Activated CD4-positive, alpha-beta memory T cell treated with anti-CD3 and anti-CD28 coated beads, Interleukin-2, amount 10 ng/mL, durations not matched to agents 7 days and 5 days (primary cell): ENCODE results near the gene ADAMTSL2. TPM values are rescaled to one million over a fixed set of nuclear protein-coding genes. Genes with fewer than 3 reads are reported as not detected.

ENCODE experiments used
- CTCF ChIA-PET: fragments of 350-600 bp; sonication (Branson Sonifier 250); formaldehyde crosslinking; loops from one replicate; lab custom pipeline; 2021; ENCODE audit warnings: antibody characterized with exemption, inconsistent platforms; lab: Charles Lee
- POLR2A ChIA-PET: fragments of 350-600 bp; sonication (Branson Sonifier 250); formaldehyde crosslinking; loops from one replicate; lab custom pipeline; 2021; ENCODE audit warnings: antibody characterized with exemption; lab: Charles Lee
- DNase-seq: peaks from one replicate; pipeline ENCODE4 v3.0.0-alpha.2; 2020
- H3K27ac Mint-ChIP-seq: one replicate; pipeline ENCODE4 v1.8.0; 2021; ENCODE audit warnings: mild to moderate bottlenecking, mixed read lengths
- H3K27me3 Mint-ChIP-seq: one replicate; pipeline ENCODE4 v1.8.0; 2021; ENCODE audit warnings: mixed read lengths
- H3K36me3 Mint-ChIP-seq: one replicate; pipeline ENCODE4 v1.8.0; 2021; ENCODE audit warnings: low read depth, mixed read lengths
- H3K4me1 Mint-ChIP-seq: one replicate; pipeline ENCODE4 v1.8.0; 2021; ENCODE audit warnings: mixed read lengths
- H3K4me3 Mint-ChIP-seq: one replicate; pipeline ENCODE4 v1.8.0; 2021; ENCODE audit warnings: mild to moderate bottlenecking, mixed read lengths
- H3K9me3 Mint-ChIP-seq: one replicate; pipeline ENCODE4 v1.8.0; 2021; ENCODE audit warnings: mixed read lengths
- total RNA-seq, 2 experiments: library from RNA; stranded (reverse); gene quantifications; one replicate each; pipeline ENCODE4 v1.2.3, GENCODE V29; 2021

Gene ADAMTSL2
- total RNA-seq, 2 experiments from 2014 or later: not detected

DNA sequence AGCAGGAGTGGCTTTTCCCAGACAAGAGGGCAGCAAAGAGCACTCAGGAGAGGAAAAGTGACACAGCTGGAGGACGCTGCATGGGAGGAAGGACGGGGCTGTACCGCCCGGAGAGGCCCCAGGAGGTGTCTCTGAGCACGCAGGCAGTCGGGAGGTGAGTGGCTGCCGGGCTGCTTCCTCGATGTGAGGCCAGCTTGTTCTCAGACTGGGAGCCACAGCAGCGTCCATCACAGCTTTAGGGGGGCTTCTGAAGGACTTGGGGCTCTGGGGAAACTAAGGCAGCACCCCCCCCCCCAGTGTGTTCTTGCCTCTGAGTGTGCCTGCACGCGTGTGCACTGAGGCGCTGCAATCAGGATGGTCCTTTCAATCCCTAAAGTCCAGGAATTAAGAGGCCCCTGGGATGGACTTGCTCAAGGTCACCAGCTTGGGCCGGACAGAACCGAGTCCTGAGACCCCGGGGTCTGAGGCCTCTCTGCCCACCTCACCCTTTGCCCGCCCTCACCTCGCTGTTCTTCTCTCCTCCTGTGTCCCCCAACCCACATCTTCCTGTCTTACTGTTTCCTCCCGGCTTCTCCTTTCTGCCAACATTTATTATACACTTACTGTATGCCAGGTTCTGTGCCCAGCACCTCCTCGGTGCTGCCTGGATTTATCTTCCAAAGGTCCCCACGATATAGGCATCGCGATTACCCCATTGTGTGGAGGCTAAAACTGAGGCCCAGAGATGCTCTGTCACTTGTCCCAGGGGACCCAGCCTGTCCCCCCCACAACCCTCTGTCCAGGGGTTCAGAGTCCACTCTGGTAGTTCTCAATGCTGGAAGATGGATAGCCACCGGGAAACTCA lies 41.7 kb downstream of the ADAMTSL2 start:
- peaks cover 21% of the 10 kb centered on the region for H3K27me3 Mint-ChIP-seq
- no peak for DNase-seq
- no peaks in the 10 kb centered on the region for H3K9me3 Mint-ChIP-seq
- POLR2A ChIA-PET: no interaction called here
- CTCF ChIA-PET: no interaction called here
- H3K4me3 Mint-ChIP-seq: no peak overlapping the region
- H3K27ac Mint-ChIP-seq: no peak overlapping the region
- no peaks in the 10 kb centered on the region for H3K36me3 Mint-ChIP-seq
- H3K4me1 Mint-ChIP-seq: no peaks in the 10 kb centered on the region

GRCh38 chr9:133576875-133577736 lies 42.6 kb downstream of the ADAMTSL2 start:
- no peak overlapping the region for H3K4me3 Mint-ChIP-seq
- no peaks in the 10 kb centered on the region for H3K9me3 Mint-ChIP-seq
- H3K36me3 Mint-ChIP-seq: no peaks in the 10 kb centered on the region
- peaks cover 27% of the 10 kb centered on the region for H3K27me3 Mint-ChIP-seq
- no peak overlapping the region for H3K27ac Mint-ChIP-seq
- CTCF ChIA-PET: no interaction called here
- no peak for DNase-seq
- H3K4me1 Mint-ChIP-seq: no peaks in the 10 kb centered on the region
- POLR2A ChIA-PET: no interaction called here

GRCh38 chr9:133577737-133578112 lies 43.2 kb downstream of the ADAMTSL2 start:
- Mint-ChIP-seq H3K27me3 (peaks cover 31% of the 10 kb centered on the region), H3K4me1 (no peaks in the 10 kb centered on the region), H3K9me3 (no peaks in the 10 kb centered on the region), H3K4me3 (no peak overlapping the region), H3K36me3 (no peaks in the 10 kb centered on the region), H3K27ac (no peak overlapping the region)
- CTCF ChIA-PET: no interaction called here
- no peak for DNase-seq
- POLR2A ChIA-PET: no interaction called here

DNA sequence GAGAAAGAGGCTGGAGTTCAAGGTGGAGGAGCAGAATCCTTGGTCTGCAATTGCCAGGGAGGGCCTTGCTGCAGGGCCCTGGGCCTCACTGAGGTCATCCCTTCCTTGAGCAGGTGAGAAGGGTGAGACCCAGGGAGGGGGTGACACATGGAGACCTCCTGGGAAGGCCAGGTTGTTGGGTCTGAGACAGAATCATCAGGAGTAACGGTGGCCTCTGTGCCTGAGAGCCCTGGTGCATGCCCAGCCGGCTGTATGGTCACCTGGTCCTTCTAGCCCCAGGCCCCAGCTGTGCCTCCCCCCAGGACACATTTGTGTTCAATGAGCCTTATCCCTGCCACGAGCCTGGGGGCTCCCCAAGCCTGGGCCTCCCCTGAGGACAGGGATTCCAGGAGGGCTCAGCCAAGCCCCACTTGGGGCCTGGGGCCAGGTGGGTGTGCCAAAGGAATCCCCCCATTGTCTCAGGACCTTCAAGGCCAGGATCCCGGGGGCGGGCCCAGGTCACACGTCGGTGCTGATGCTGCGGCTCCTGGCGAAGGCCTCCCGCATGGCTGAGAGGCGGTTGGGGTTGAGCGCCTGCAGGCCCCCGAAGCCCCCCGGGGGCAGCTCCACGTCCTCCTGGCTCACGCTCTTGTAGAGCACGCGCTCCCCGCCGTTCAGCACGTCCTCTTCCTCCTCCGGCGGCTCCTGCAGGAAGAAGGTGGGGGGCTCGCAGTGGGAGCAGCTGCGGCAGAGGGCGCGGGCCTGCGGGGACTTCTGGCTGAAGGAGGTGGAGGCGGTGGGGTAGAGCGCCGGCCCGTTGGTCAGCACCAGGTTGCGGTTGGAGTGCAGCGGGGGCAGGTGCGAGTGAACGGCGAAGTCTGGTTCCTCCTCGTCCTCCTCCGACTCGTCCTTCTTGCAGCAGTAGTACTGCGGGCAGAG lies 44.3 kb downstream of the ADAMTSL2 start:
- Mint-ChIP-seq H3K4me1 (no peaks in the 10 kb centered on the region), H3K9me3 (no peaks in the 10 kb centered on the region), H3K27me3 (peaks cover 31% of the 10 kb centered on the region), H3K27ac (no peak overlapping the region), H3K4me3 (no peak overlapping the region), H3K36me3 (no peaks in the 10 kb centered on the region)
- no peak for DNase-seq
- POLR2A ChIA-PET: no interaction called here
- CTCF ChIA-PET: no interaction called here

DNA sequence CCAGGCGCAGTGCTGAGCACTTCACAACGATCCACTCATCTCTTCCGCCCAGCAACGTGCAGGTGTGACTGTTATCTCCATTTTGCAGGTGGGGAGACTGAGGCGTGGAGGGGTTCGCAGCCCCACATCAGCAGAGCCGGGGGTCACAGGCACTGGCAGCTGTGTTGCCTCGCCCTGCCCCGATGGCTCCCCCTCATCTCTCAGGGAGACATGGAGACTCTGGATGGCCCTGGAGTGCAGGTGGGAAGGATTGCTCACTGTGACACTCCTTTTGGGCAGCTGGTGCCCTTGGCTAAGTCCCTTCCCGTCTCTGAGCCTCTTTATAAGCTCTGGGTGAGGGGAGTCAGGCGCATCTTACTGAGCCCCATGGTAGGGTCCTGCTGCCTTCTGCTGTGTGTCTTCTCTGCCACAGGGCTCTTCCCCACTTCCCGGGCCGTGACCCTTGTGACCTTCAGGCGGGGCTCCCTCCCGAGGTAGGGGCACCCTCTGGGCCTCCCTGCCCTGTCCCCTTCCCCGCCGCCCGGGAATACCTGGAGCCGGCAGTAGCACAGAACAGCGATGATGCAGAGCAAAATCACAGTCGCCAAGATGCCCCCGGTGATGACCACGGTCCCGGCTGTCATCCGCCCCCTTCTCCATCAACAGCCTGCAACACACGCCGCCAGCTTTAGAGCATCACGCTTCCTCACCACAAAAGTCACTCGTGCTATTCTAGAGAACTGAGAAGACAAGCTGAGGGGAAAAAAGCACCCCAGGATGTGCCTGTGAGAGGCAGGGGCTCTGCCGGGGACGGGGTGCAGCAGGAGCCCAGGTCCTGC lies 45.3 kb downstream of the ADAMTSL2 start:
- Mint-ChIP-seq H3K9me3 (no peaks in the 10 kb centered on the region), H3K4me3 (no peak overlapping the region), H3K4me1 (no peaks in the 10 kb centered on the region), H3K36me3 (no peaks in the 10 kb centered on the region), H3K27me3 (peaks cover 38% of the 10 kb centered on the region), H3K27ac (no peak overlapping the region)
- DNase-seq: no peak
- ChIA-PET POLR2A (no interaction called here), CTCF (no interaction called here)

- Mint-ChIP-seq H3K9me3 (no peaks in the 10 kb centered on the region), H3K27ac (no peak overlapping the region), H3K27me3 (peaks cover 38% of the 10 kb centered on the region), H3K4me3 (no peak overlapping the region), H3K4me1 (no peaks in the 10 kb centered on the region), H3K36me3 (no peaks in the 10 kb centered on the region)
- no peak for DNase-seq
- POLR2A ChIA-PET: no interaction called here
- CTCF ChIA-PET: no interaction called here
Measured at GRCh38 chr9:133580419-133580738, 45.9 kb downstream of the ADAMTSL2 start.

DNA sequence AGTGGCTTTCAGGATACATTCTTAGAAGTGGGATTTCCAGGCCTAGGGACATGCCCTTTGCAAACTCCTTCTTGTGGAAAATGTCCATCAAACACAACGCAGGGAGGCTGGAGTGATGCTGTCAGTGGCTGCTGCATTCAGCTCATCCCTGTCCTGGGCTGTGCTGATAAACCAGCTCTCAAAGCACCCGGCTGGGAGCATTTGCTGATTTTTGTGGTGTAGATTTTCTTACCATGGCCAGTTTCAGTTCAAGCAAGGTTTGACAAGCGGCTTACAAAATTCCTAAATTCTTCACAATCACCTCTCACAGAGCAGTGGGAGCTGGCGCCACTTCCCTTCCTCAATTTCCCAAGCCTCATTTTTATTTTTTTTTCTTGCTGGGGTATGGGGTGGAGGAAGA lies 46.5 kb downstream of the ADAMTSL2 start:
- Mint-ChIP-seq H3K27me3 (peaks cover 41% of the 10 kb centered on the region), H3K27ac (no peak overlapping the region), H3K4me3 (no peak overlapping the region), H3K4me1 (no peaks in the 10 kb centered on the region), H3K36me3 (no peaks in the 10 kb centered on the region), H3K9me3 (no peaks in the 10 kb centered on the region)
- ChIA-PET POLR2A (no interaction called here), CTCF (no interaction called here)
- no peak for DNase-seq

DNA sequence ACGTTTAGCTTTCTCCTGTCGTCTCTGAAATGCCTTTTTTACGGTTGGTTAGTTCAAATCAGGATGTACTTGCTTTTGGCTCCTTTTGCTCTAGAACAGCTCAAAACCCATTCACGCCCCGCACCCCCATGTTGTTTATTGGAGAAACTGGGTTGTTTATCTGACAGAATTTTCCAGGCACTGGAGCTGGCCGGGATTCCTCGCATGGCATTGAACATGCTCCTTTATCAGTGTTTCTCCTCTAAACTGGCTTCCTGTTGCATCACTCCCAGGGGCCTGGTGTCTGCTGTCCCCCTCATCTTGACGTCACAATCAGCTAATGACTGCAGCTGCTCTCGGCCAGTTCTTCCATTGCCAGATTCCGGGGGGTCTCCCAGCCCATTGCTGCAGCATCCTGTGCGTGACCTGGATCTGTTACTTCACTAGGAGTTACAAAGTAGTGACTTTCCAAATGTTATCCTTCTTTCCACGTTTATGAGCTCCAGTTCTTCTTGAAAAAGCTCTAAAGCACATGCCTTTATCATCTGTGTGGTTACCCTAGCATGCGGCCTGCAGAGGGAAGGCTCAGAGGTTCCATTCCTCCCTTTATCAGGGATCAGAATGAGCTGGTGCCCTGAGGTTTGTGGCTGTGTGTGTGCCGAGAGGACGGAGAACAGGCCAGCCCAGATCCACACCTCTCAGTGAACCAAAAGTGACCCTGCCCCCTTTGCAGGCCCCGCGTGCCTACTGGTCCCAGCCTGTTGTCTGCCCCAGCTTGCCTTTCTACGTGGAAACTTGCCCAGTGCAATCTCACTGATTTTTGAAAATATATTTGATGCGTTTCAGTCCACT lies 47.2 kb downstream of the ADAMTSL2 start:
- POLR2A ChIA-PET: no interaction called here
- peaks cover 39% of the 10 kb centered on the region for H3K27me3 Mint-ChIP-seq

GRCh38 chr9:133582501-133583045 lies 48.1 kb downstream of the ADAMTSL2 start:
- Mint-ChIP-seq H3K4me1 (no peaks in the 10 kb centered on the region), H3K36me3 (no peaks in the 10 kb centered on the region), H3K9me3 (no peaks in the 10 kb centered on the region), H3K4me3 (no peak overlapping the region), H3K27ac (no peak overlapping the region), H3K27me3 (peaks cover 36% of the 10 kb centered on the region)
- CTCF ChIA-PET: no interaction called here
- no peak for DNase-seq
- POLR2A ChIA-PET: no interaction called here

More for the DNA sequence above, 47.2 kb downstream of the ADAMTSL2 start:
- CTCF ChIA-PET: no interaction called here
- Mint-ChIP-seq H3K27ac (no peak overlapping the region), H3K36me3 (no peaks in the 10 kb centered on the region), H3K4me1 (no peaks in the 10 kb centered on the region), H3K4me3 (no peak overlapping the region), H3K9me3 (no peaks in the 10 kb centered on the region)
- DNase-seq: no peak

DNA sequence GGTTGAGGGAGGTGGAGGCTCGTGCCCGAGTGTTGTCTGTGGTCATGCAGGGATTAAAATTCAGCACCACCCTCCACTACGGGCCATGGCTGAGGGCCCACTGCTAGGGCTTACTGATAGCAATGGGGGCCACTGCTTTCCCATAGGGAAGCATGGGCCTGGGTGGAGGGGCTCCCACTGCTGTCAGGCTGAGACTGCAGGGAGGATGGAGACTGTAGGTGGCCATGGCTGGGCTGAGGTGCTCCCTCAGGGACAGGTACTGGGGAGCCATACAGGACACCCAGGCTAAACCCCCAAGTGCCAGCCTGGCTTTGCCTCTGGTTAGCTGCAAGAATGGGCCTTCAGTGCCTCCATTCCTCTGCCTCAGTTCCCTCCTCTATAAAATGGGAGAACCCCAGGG lies 48.6 kb downstream of the ADAMTSL2 start:
- CTCF ChIA-PET: no interaction called here
- no peak for DNase-seq
- POLR2A ChIA-PET: no interaction called here
- Mint-ChIP-seq H3K4me1 (no peaks in the 10 kb centered on the region), H3K27me3 (peaks cover 36% of the 10 kb centered on the region), H3K27ac (no peak overlapping the region), H3K4me3 (no peak overlapping the region), H3K36me3 (no peaks in the 10 kb centered on the region), H3K9me3 (no peaks in the 10 kb centered on the region)

- POLR2A ChIA-PET: no interaction called here
Measured at GRCh38 chr9:133583586-133583985, 49.1 kb downstream of the ADAMTSL2 start.

More at GRCh38 chr9:133583586-133583985, 49.1 kb downstream of the ADAMTSL2 start:
- Mint-ChIP-seq H3K4me1 (no peaks in the 10 kb centered on the region), H3K4me3 (no peak overlapping the region), H3K27me3 (peaks cover 32% of the 10 kb centered on the region), H3K36me3 (no peaks in the 10 kb centered on the region), H3K9me3 (peaks cover 3% of the 10 kb centered on the region), H3K27ac (no peak overlapping the region)
- DNase-seq: no peak
- CTCF ChIA-PET: no interaction called here
